Measurements from ENCODE around the gene IGFL1. TPM values are rescaled to one million over a fixed set of nuclear protein-coding genes. Genes with fewer than 3 reads are reported as not detected.
"Not testable (repeated sequence)": the region's sequence is repeated elsewhere in the genome, so short reads cannot be mapped to it uniquely, and the experiment has no call there.

Gene IGFL1
- total RNA-seq, 1 donor from 2014 or later: 0.56 TPM

DNA sequence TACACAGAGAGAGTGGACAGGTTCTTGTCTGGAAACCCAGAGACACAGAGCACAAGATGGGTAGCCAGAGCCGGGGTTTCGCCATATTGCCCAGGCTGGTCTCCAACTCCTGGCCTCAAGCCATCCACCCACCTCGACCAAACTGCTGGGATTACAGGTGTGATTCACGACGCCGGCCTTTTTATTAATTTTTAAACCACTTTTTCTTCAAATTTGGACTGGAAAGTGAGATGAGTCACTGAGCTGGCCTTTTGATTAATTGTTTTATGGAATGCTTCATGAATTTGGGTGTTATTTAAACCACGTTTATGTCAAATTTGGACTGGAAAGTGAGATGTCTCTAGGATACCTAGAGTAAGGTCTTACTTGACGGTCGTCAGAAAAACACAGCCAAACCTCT lies 12.1 kb upstream of the IGFL1 start:
- H3K9me3 Mint-ChIP-seq: no peaks in the 10 kb centered on the region
- no peaks in the 10 kb centered on the region for H3K4me1 Mint-ChIP-seq (ENCODE audit: unreplicated experiment)
- TF ChIP-seq, protein P1, sequence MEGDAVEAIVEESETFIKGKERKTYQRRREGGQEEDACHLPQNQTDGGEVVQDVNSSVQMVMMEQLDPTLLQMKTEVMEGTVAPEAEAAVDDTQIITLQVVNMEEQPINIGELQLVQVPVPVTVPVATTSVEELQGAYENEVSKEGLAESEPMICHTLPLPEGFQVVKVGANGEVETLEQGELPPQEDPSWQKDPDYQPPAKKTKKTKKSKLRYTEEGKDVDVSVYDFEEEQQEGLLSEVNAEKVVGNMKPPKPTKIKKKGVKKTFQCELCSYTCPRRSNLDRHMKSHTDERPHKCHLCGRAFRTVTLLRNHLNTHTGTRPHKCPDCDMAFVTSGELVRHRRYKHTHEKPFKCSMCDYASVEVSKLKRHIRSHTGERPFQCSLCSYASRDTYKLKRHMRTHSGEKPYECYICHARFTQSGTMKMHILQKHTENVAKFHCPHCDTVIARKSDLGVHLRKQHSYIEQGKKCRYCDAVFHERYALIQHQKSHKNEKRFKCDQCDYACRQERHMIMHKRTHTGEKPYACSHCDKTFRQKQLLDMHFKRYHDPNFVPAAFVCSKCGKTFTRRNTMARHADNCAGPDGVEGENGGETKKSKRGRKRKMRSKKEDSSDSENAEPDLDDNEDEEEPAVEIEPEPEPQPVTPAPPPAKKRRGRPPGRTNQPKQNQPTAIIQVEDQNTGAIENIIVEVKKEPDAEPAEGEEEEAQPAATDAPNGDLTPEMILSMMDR (conservative IDR thresholded peaks at IDR 0.05): no peak
- H3K36me3 Mint-ChIP-seq: no peaks in the 10 kb centered on the region
- no peak overlapping the region for H3K4me3 Mint-ChIP-seq
- H3K27ac Mint-ChIP-seq: no peak overlapping the region
- peaks cover 4% of the 10 kb centered on the region for H3K27me3 Mint-ChIP-seq
- no peak for DNase-seq (ENCODE audit: extremely low spot score, unreplicated experiment)

- DNase-seq (ENCODE audit: extremely low spot score, unreplicated experiment): no peak
- Mint-ChIP-seq H3K4me1 (ENCODE audit: unreplicated experiment) (no peaks in the 10 kb centered on the region), H3K36me3 (no peaks in the 10 kb centered on the region), H3K9me3 (no peaks in the 10 kb centered on the region), H3K27me3 (peaks cover 4% of the 10 kb centered on the region), H3K4me3 (no peak overlapping the region), H3K27ac (no peak overlapping the region)
- TF ChIP-seq, protein P1 (conservative IDR thresholded peaks at IDR 0.05): no peak
These were observed 11.4 kb upstream of the IGFL1 start for GRCh38 chr19:46218160-46218559.

- H3K27ac Mint-ChIP-seq: no peak overlapping the region
- TF ChIP-seq, protein P1 (conservative IDR thresholded peaks at IDR 0.05): no peak
- DNase-seq (ENCODE audit: extremely low spot score, unreplicated experiment): no peak
- H3K4me3 Mint-ChIP-seq: no peak overlapping the region
- peaks cover 4% of the 10 kb centered on the region for H3K4me1 Mint-ChIP-seq (ENCODE audit: unreplicated experiment)
- H3K36me3 Mint-ChIP-seq: no peaks in the 10 kb centered on the region
- no peaks in the 10 kb centered on the region for H3K9me3 Mint-ChIP-seq
- peaks cover 6% of the 10 kb centered on the region for H3K27me3 Mint-ChIP-seq
These were observed 9.4 kb upstream of the IGFL1 start for GRCh38 chr19:46220038-46220615.

- Mint-ChIP-seq H3K4me1 (ENCODE audit: unreplicated experiment) (peaks cover 10% of the 10 kb centered on the region), H3K36me3 (no peaks in the 10 kb centered on the region), H3K4me3 (no peak overlapping the region), H3K9me3 (no peaks in the 10 kb centered on the region), H3K27me3 (peaks cover 11% of the 10 kb centered on the region), H3K27ac (no peak overlapping the region)
- TF ChIP-seq, protein P1 (conservative IDR thresholded peaks at IDR 0.05): no peak
- DNase-seq (ENCODE audit: extremely low spot score, unreplicated experiment): no peak
These were observed 8.4 kb upstream of the IGFL1 start for GRCh38 chr19:46221152-46221551.

- H3K9me3 Mint-ChIP-seq: no peaks in the 10 kb centered on the region
- no peak overlapping the region for H3K4me3 Mint-ChIP-seq
- H3K36me3 Mint-ChIP-seq: no peaks in the 10 kb centered on the region
- H3K27me3 Mint-ChIP-seq: peaks cover 11% of the 10 kb centered on the region
- peaks cover 10% of the 10 kb centered on the region for H3K4me1 Mint-ChIP-seq (ENCODE audit: unreplicated experiment)
- peak overlapping the region; percentile 82 for H3K27ac Mint-ChIP-seq
- TF ChIP-seq, protein P1 (conservative IDR thresholded peaks at IDR 0.05): no peak
- no peak for DNase-seq (ENCODE audit: extremely low spot score, unreplicated experiment)
These were observed 7.4 kb upstream of the IGFL1 start for GRCh38 chr19:46221981-46222610.

GRCh38 chr19:46223787-46224186 lies 5.8 kb upstream of the IGFL1 start:
- not testable (repeated sequence) for DNase-seq (ENCODE audit: extremely low spot score, unreplicated experiment); H3K4me3 Mint-ChIP-seq; H3K36me3 Mint-ChIP-seq; H3K9me3 Mint-ChIP-seq
- Mint-ChIP-seq H3K27me3 (peaks cover 12% of the 10 kb centered on the region), H3K4me1 (ENCODE audit: unreplicated experiment) (peaks cover 10% of the 10 kb centered on the region), H3K27ac (peak overlapping the region; percentile 53)
